ENCODE data around the gene EFCAB14. TPM values are rescaled to one million over a fixed set of nuclear protein-coding genes. Genes with fewer than 3 reads are reported as not detected.
A peak's percentile ranks its signal among the peaks of the same experiment; 100 is the strongest.

EFCAB14 gene
- total and polyA plus RNA-seq, 2 experiments from 2014 or later: 42.6 to 51.6 TPM

DNA sequence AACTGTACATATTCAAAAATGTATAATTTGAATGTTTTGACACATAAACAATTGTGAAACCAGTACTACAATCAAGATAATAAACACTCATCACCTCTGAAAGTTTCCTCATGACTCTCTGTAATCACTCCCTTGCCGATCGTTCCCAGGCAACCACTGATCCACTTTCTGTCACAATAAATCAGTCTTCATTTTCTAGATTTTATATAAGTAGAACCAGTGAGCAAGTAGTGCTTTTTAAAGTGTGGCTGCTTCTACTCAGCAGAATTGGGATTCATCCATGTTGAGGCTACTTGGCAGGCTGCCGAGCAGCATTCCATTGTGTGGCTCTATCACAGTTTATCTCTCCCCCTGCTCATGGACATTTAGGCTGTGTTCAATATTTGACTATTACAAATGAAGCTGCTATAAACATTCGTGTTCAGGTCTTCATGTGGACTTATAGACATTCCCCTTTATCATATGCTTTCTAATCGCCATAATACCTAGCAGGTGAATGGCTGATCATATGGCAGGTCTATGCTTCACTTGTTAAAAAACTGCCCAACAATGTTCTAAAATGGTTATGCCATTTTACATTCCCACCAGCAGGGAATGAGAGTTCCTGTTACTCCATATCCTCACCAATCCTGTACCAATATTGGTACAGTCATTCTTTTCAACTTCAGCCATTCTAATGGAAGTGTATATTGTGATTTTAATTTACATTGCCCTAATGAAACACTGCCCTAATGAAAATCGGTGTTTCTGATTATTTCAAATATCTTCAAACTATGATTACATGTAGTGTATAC, 26.7 kb downstream of the EFCAB14 start:
- WGBS, 2 experiments (ENCODE audit: low coverage in 1 of 2, low lambda C conversion rate in 2 of 2, missing lambda C conversion rate in 2 of 2): 89% methylated on average over 6 of the region's 6 CpGs
- TF ChIP-seq EZH2phosphoT487 (IDR thresholded peaks at IDR 0.05; ENCODE audit: insufficient read depth, low read depth): no peak
- no peak for TF ChIP-seq EZH2 (IDR thresholded peaks at IDR 0.05; ENCODE audit: insufficient read depth, poor library complexity, severe bottlenecking)
- Histone ChIP-seq H3K4me2 (ENCODE audit: unreplicated experiment) (no peak overlapping the region), H3K27ac (no peak overlapping the region), H2AFZ (no peak overlapping the region), H3K4me1 (ENCODE audit: insufficient read depth) (0 out of 2 replicates have a peak, but pooled peaks cover 4% of the 10 kb centered on the region), H3K4me3 (no peak overlapping the region), H4K20me1 (ENCODE audit: insufficient read depth) (peaks cover 3% of the 10 kb centered on the region; the same call in 1 of the 2 replicates), H3K9ac (no peak overlapping the region), H3K27me3 (replicated peaks; ENCODE audit: insufficient read depth) (no peaks in the 10 kb centered on the region), H3K9me3 (ENCODE audit: low read depth) (no peaks in the 10 kb centered on the region), H3F3A (ENCODE audit: insufficient read depth) (no peaks in the 10 kb centered on the region), H3K79me2 (ENCODE audit: insufficient read depth) (peaks cover 25% of the 10 kb centered on the region), H3K9me2 (ENCODE audit: insufficient read depth) (no peaks in the 10 kb centered on the region), H3K36me3 (ENCODE audit: low read depth) (peaks cover 48% of the 10 kb centered on the region)
- peak; percentile 21 for DNase-seq
- in situ Hi-C loops (cut with MboI): no loop called here

DNA sequence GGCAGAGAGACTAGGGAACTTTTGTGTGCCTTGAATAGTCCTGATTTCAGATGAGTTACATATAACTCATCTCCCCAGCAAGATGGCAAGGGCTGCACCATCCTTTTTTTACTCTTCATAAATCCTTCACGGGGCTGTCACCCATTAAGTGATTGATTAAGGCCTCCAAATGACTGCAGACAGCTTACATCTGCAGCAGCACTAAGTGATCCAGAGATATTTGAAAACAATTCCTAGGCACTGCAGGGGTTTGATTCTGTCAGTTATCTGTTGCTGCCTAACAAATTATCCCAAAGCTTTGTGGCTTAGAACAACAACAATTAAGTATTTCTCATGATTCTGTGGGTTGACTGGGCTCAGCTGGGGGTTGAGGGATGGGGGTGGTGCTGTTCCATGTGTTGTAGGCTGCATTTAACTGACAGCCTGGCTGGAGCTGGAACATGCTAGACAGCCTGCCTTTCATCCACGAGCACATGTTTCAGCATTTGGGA, 27.9 kb downstream of the EFCAB14 start:
- Histone ChIP-seq H3K36me3 (ENCODE audit: low read depth) (peaks cover 51% of the 10 kb centered on the region), H3K4me3 (no peak overlapping the region), H3K4me2 (ENCODE audit: unreplicated experiment) (no peak overlapping the region)

DNA sequence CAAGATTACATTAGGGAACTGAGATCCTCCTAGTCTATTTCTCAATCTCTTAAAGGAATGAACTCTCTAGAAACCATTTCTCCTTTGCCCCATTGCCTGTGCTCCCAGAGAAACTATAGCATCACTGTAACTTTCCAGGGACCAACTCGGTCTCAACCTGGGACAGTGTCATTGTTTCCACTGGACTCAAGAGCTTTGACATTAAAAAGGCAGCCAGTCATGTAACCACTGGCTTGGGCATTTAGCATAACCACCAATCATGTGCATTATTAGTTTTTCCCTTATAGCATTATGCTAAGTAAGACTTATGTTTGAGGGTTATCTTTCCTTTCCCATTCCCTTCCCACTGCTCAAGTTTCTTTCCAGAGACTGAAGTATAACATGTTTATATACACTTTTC, 29.0 kb downstream of the EFCAB14 start:
- in situ Hi-C loops (cut with MboI): no loop called here

More for the DNA sequence above, 27.9 kb downstream of the EFCAB14 start:
- H3F3A ChIP-seq (ENCODE audit: insufficient read depth): no peaks in the 10 kb centered on the region
- peaks cover 3% of the 10 kb centered on the region; the same call in 1 of the 2 replicates for H4K20me1 ChIP-seq (ENCODE audit: insufficient read depth)
- in situ Hi-C loops (cut with MboI): no loop called here
- no peak overlapping the region for H2AFZ ChIP-seq
- H3K27me3 ChIP-seq (replicated peaks; ENCODE audit: insufficient read depth): no peaks in the 10 kb centered on the region
- no peak overlapping the region for H3K27ac ChIP-seq
- 0 out of 2 replicates have a peak, but pooled peaks cover 4% of the 10 kb centered on the region for H3K4me1 ChIP-seq (ENCODE audit: insufficient read depth)
- H3K9ac ChIP-seq: no peak overlapping the region
- H3K79me2 ChIP-seq (ENCODE audit: insufficient read depth): peaks cover 13% of the 10 kb centered on the region; the same call in 1 of the 2 replicates
- H3K9me3 ChIP-seq (ENCODE audit: low read depth): no peaks in the 10 kb centered on the region
- no peaks in the 10 kb centered on the region for H3K9me2 ChIP-seq (ENCODE audit: insufficient read depth)
- DNase-seq: no peak
- TF ChIP-seq EZH2phosphoT487 (IDR thresholded peaks at IDR 0.05; ENCODE audit: insufficient read depth, low read depth) (no peak), EZH2 (IDR thresholded peaks at IDR 0.05; ENCODE audit: insufficient read depth, poor library complexity, severe bottlenecking) (no peak)
- WGBS, 2 experiments (ENCODE audit: low coverage in 1 of 2, low lambda C conversion rate in 2 of 2, missing lambda C conversion rate in 2 of 2): 92 to 100% methylated on average over 2 of the region's 2 CpGs

GRCh38 chr1:46689356-46689755, 29.6 kb downstream of the EFCAB14 start:
- 0 out of 2 replicates have a peak, but pooled peaks cover 4% of the 10 kb centered on the region for H3K4me1 ChIP-seq (ENCODE audit: insufficient read depth)
- no peaks in the 10 kb centered on the region for H3K9me2 ChIP-seq (ENCODE audit: insufficient read depth)
- peaks cover 12% of the 10 kb centered on the region; the same call in 1 of the 2 replicates for H3K79me2 ChIP-seq (ENCODE audit: insufficient read depth)
- H4K20me1 ChIP-seq (ENCODE audit: insufficient read depth): peaks cover 3% of the 10 kb centered on the region; the same call in 1 of the 2 replicates
- H3K9me3 ChIP-seq (ENCODE audit: low read depth): no peaks in the 10 kb centered on the region
- H3K27me3 ChIP-seq (replicated peaks; ENCODE audit: insufficient read depth): no peaks in the 10 kb centered on the region
- in situ Hi-C loops (cut with MboI): no loop called here
- H3K27ac ChIP-seq: no peak overlapping the region
- 94 to 96% methylated on average over 2 of the region's 2 CpGs for whole genome bisulfite sequencing, 2 experiments (ENCODE audit: low coverage in 1 of 2, low lambda C conversion rate in 2 of 2, missing lambda C conversion rate in 2 of 2)
- TF ChIP-seq EZH2phosphoT487 (IDR thresholded peaks at IDR 0.05; ENCODE audit: insufficient read depth, low read depth) (no peak), EZH2 (IDR thresholded peaks at IDR 0.05; ENCODE audit: insufficient read depth, poor library complexity, severe bottlenecking) (no peak)
- no peaks in the 10 kb centered on the region for H3F3A ChIP-seq (ENCODE audit: insufficient read depth)
- no peak overlapping the region for H2AFZ ChIP-seq
- no peak for DNase-seq
- no peak overlapping the region for H3K4me3 ChIP-seq
- H3K36me3 ChIP-seq (ENCODE audit: low read depth): peaks cover 55% of the 10 kb centered on the region
- no peak overlapping the region for H3K4me2 ChIP-seq (ENCODE audit: unreplicated experiment)
- no peak overlapping the region for H3K9ac ChIP-seq

More for the DNA sequence above, 29.0 kb downstream of the EFCAB14 start:
- Histone ChIP-seq H3K36me3 (ENCODE audit: low read depth) (peaks cover 49% of the 10 kb centered on the region), H3K4me3 (no peak overlapping the region), H3K9me2 (ENCODE audit: insufficient read depth) (no peaks in the 10 kb centered on the region), H3K4me1 (ENCODE audit: insufficient read depth) (0 out of 2 replicates have a peak, but pooled peaks cover 4% of the 10 kb centered on the region), H3K27me3 (replicated peaks; ENCODE audit: insufficient read depth) (no peaks in the 10 kb centered on the region), H4K20me1 (ENCODE audit: insufficient read depth) (peaks cover 3% of the 10 kb centered on the region; the same call in 1 of the 2 replicates), H3K9ac (no peak overlapping the region), H3F3A (ENCODE audit: insufficient read depth) (no peaks in the 10 kb centered on the region), H3K27ac (no peak overlapping the region), H3K79me2 (ENCODE audit: insufficient read depth) (peaks cover 12% of the 10 kb centered on the region; the same call in 1 of the 2 replicates), H3K4me2 (ENCODE audit: unreplicated experiment) (no peak overlapping the region), H2AFZ (no peak overlapping the region), H3K9me3 (ENCODE audit: low read depth) (no peaks in the 10 kb centered on the region)
- TF ChIP-seq EZH2 (IDR thresholded peaks at IDR 0.05; ENCODE audit: insufficient read depth, poor library complexity, severe bottlenecking) (no peak), EZH2phosphoT487 (IDR thresholded peaks at IDR 0.05; ENCODE audit: insufficient read depth, low read depth) (no peak)
- DNase-seq: no peak
- 97 to 100% methylated on average over 1 of the region's 1 CpG for whole genome bisulfite sequencing, 2 experiments (ENCODE audit: low coverage in 1 of 2, low lambda C conversion rate in 2 of 2, missing lambda C conversion rate in 2 of 2)
